ENCODE data around the gene ROBO4.

ROBO4 gene

DNA sequence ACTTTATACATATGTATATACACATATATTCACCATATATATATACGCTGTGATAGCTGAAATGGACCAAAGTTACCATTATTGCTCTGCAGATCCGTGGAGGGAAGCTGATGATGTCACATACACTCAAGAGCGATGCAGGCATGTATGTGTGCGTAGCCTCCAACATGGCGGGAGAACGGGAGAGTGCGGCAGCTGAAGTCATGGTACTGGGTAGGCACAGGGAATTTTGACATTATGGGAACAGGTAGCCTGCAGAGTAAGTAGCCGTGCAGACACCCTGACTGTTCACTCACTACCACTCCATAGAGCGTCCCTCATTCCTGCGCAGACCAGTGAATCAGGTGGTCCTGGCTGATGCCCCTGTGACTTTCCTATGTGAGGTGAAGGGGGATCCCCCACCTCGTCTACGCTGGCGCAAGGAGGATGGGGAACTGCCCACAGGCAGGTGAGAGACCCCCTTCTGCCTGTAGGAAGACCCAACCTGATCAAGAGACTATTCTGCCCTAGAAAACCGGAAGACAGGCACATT, 27.7 kb downstream of the ROBO4 start:
- DNase-seq = no peak

GRCh38 chr11:124869331-124869730, 28.3 kb downstream of the ROBO4 start:
- DNase-seq = no peak

- DNase-seq = no peak
Measured at GRCh38 chr11:124868331-124869274, 29.1 kb downstream of the ROBO4 start.

GRCh38 chr11:124867700-124868099, 30.0 kb downstream of the ROBO4 start:
- DNase-seq = peak; percentile 20

DNA sequence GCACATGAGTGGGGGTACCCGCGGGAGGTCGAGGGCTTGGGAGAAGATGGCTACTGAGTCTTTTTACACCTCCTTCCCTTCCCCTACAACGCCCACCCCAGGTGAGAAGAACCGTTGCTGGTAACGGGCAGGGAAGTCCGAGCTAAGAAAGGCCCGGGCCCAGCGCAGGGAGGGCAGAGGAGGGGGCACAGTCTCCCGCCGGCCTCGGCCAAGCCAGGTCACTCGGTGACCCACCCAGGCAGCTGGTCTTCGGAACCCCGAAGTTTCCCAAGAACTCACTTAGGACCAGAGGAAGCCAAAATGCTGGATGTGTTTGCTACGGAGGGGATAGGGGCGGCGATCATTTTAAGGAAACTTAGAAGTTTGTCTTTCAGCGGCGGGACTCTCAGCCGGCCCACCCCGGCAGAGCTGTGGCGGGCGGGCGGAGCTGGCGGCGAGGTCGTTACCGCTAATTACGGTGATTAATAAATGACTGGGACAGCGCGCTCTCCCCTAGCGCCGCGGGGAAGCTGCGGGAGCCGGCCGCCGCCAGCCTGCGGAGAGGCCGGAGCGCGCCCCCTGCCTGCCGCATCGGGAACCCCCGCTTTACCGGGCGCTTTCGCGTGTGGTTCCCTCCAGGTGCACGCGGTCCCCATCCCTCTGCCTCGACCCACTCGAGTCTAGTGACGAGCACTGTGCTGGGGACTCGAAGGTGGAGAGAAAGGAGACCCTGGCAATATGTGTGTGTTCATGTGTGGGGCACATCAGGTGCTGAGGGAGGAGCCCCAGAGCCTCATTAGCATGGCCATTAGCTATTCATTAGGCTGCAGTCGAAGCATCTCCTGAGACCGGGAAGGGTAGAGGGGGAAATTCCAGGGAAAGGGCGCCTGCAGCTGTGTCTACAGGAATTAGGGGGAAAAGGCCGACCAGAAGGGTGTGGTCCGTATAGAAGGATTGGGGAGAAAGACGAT, 31.5 kb downstream of the ROBO4 start:
- peak; percentile 52 for DNase-seq

DNA sequence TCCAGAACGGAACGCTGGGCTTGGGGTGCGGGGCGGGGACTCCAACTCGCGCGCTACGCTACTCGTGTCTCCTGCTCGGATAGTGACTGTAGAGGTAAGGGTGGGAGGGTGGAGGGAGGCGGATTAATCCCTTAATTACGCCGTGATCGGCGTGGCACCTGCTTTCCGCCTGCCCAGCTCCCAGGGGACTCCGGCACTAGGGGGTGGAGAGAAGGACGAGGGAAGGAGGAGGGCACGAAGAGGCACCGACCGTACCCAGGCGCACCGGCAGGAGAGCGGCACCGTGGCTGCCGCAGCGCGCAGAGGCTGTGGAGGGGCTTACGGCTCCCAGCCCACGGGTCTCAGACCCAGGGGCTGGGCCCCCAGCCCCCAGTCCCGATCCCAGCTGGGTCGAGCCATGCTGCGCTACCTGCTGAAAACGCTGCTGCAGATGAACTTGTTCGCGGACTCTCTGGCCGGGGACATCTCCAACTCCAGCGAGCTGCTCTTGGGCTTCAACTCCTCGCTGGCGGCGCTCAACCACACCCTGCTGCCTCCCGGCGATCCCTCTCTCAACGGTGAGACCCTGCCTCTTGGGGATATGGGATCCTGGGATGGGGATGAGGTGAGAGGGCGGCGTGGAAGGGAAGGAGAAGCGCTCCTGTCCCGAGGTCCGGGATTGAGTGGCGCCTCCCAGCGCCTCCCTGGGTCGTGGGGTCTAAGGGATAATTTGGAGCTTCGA, 32.3 kb downstream of the ROBO4 start, which contains the start of gene ROBO3:
Gene ROBO3 (plus strand): TSS at position 252 of the 721 bp plus-strand sequence. CDS start 146 bp downstream, at position 398.
- no peak for DNase-seq

GRCh38 chr11:124864892-124865180, 32.8 kb downstream of the ROBO4 start:
- no peak for DNase-seq

DNA sequence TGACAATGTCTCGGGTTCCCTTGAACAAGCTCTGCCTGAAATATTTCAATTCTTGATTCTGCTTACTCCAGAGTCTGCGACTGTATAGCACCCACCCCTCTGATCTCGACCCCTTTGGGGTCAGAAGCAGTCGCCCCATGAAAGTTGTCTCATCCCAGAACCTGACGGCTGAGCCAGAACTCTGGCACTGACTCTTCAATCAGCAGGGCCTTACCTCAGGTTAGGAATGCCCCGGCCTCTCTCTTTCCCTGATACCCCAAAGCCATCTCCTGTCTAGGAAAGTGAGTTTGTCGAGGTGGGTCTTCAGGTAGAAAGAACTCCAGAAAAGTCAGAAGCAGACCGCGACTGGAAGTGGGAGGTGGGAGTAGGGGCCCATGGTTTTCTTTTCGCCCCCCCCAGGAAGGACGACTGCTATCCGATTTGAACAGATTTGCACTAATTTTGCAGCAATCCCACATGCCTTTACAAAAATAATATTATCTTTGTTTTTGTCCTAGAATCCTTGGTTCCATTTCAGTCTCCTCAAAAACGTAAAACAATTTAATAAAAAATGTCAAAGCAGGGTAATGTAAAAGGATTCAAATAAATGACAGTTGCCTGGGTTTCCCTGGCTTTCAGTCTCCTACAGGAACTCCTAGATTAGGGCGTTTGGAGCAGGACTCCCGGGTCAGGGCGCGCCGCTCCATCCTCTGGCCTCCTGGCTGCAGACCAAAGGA, 33.3 kb downstream of the ROBO4 start:
- DNase-seq = no peak

DNA sequence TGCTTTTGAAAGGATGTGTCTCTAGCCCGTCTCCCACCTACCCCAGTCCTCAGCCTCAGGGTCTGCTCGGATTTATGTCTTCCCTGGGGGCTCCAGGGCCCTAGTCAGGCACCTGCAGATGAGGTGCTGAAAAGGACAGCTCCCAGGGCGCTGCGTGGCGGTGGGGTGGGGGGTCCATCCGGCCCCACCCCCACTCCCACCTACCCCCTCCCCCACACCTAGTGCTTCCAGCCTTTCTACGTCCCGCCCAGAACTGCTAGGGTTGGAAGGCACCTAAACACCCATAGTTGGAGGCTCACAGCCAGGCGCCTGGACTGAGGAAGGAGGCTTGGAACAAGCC, 33.9 kb downstream of the ROBO4 start:
- no peak for DNase-seq

DNA sequence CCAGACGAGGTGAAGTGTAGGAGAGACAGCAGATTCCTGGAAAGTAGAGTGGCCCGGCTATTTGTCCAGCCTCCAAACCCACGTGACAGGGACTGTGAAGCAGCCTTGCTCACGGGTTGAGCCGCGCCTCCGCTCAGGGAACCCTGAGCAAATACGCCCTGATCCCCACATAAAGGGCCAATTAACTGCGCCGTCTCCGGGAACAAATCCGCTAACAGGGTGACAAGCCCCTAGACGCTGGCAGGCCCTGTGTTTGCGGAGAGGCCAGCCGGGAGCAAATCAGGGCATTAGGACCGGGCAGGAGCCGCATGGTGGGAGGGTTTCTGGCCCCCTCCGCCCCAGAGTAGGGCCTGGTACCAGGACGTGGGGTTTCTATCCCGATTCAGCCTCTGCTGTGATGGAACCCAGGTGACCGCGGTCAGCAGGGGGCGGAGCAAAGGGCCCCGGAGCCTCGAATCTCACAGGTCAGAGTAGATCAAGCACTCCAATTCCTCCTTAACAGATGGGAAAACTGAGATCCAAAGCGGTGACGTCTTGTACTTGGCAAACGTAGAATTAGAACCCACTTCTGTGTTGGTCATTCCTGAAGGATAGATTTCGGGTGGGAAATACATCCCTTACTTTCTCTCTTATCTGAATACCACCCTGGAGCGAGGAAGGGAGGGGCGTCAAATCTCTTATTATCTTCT, 34.4 kb downstream of the ROBO4 start:
- no peak for DNase-seq

- no peak for DNase-seq
Measured at GRCh38 chr11:124861670-124862069, 36.0 kb downstream of the ROBO4 start.

GRCh38 chr11:124859171-124859570, 38.5 kb downstream of the ROBO4 start:
- no peak for DNase-seq

- no peak for DNase-seq
Measured at GRCh38 chr11:124846070-124846673, 51.5 kb downstream of the ROBO4 start.

GRCh38 chr11:124844664-124845079, 53.0 kb downstream of the ROBO4 start:
- no peak for DNase-seq

DNA sequence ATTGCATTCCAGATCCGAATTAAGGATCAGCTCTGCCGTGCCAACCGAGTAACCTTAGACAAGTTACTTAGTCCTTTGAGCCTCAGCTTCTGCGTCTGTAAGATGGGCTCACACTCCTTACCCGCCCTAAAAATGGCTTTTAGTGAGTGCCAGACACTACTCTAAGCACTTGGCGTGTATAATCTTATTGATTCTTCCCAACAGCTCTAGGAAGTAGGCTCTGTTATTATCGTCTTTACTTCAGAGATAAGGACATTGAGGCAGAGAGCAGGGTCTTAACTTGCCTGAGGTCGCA, 54.1 kb downstream of the ROBO4 start:
- DNase-seq = no peak

DNA sequence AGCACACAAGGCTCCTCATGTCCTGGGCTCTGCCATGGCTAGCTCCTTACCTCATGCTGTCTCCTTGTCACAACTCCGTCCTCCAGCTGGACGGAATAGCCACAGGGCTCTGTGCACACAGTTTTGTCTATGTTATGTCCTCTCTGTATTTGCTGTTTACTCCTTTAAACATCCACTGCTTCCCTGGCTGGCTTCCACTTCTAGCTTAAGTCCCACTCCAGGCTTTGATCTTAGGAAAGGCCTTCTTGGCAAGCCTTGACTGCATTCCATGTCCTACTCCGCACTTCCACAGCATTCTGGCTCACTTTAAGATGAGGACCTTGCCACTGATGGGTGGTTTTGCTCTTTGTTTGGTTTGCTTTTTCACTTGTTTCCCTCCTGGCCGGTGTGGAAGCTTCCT, 55.4 kb downstream of the ROBO4 start:
- no peak for DNase-seq

DNA sequence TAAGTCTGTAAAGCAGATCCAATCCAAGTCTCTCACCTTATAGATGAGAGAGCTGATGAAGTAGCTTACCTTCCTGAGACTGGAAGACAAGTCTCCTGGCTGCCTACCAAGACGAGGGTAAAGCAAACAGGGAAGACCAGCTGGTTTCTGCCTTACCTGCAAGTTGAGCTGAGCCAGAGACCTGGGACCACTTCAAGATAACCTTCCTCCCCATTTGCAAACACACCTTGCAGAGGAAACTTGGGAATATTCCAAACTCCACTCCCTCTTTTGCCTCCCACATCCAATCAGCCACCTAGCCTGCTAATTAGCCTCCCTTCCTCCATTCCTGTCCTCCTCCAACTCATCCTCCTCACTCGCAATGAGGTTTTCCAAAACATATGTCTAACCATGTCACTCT, 55.8 kb downstream of the ROBO4 start:
- DNase-seq = no peak

- DNase-seq = no peak
Measured at GRCh38 chr11:124841201-124841600, 56.5 kb downstream of the ROBO4 start.

DNA sequence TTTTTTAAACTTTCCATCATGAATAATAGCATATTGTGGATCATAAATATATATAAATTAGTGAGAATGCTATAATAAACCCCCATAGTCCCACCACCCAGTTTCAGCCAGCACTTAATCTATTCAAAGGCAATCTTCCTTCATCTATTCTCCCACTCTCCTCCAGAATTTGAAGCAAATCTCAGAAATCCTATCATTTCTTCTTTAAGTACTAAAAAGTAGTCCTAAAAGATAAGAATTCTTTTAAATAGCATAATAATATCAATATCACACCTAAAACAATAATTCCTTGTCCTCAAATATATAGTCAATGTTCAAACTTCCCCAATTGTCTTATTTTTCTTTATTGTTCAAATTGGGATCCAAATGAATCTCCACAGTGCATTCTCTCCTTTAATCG, 57.0 kb downstream of the ROBO4 start:
- no peak for DNase-seq

DNA sequence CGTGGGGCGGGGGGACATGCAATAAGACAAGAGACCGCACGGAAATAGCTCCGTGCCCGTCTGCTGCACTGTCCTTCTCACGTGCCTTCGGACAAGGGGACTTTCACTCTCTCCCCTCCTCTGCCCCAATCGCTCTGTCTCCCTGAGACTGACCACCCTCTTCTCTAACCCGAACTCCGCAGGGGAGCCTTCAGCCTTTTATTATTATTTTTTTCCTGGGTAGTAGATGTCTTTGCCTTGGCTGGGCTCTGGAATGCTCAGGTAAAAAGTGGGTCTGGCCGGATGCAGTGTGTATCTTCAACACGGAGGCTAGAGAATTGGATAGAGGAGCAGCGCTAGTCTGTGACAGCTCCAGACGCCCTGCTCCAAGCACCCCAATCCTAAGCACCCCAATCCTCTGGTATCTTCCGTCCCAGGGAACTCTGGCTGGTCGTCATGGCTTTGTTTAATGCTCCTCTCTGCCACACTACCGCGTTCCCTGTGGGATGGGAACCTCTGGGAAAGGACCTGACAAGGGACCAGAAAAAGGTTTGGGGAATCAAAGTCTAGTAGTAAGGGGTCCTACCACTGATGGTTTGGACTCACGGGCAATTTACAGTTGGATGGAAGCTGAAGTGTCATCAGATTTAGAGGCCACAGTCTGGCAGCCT, 57.6 kb downstream of the ROBO4 start:
- DNase-seq = no peak

Data from CD4-positive, alpha-beta T cell treated with Interleukin-12 subunit alpha and Interleukin-12 subunit beta, for 1 hour (primary cell).